ENCODE results near the gene FBXO2.
A peak's percentile ranks its signal among the peaks of the same experiment; 100 is the strongest.
"Not testable (repeated sequence)": the region's sequence is repeated elsewhere in the genome, so short reads cannot be mapped to it uniquely, and the experiment has no call there.

FBXO2 gene

GRCh38 chr1:11642418-11643017, 11.7 kb downstream of the FBXO2 start:
- in situ Hi-C loops (cut with HindIII; ENCODE audit: low pct_ligation_motif_present, low sequenced_read_pairs), result loop anchor here (25.0 kb wide), 1 partner anchor 405 kb away; no protein-coding TSS in a partner anchor
- H3K27ac ChIP-seq; H3K36me3 ChIP-seq (replicated peaks): not testable (repeated sequence)

GRCh38 chr1:11641776-11642305, 12.4 kb downstream of the FBXO2 start:
- H3K4me3 ChIP-seq (ENCODE audit: low read depth, low read length), result no peak overlapping the region
- no peaks in the 10 kb centered on the region for H3K36me3 ChIP-seq (replicated peaks)
- no peak for DNase-seq
- H3K27me3 ChIP-seq (replicated peaks), result no peaks in the 10 kb centered on the region
- in situ Hi-C loops (cut with HindIII; ENCODE audit: low pct_ligation_motif_present, low sequenced_read_pairs), result loop anchor here (25.0 kb wide), 1 partner anchor 405 kb away; no protein-coding TSS in a partner anchor
- TF ChIP-seq CTCF (IDR thresholded peaks at IDR 0.05; ENCODE audit: low read depth, low read length, missing control alignments), result no peak
- H3K27ac ChIP-seq, result no peak overlapping the region

More at GRCh38 chr1:11642418-11643017, 11.7 kb downstream of the FBXO2 start:
- H3K4me3 ChIP-seq (ENCODE audit: low read depth, low read length); H3K27me3 ChIP-seq (replicated peaks): not testable (repeated sequence)
- DNase-seq, result peak; percentile 76
- peak; percentile 97 for TF ChIP-seq CTCF (IDR thresholded peaks at IDR 0.05; ENCODE audit: low read depth, low read length, missing control alignments)

GRCh38 chr1:11640944-11641343, 13.3 kb downstream of the FBXO2 start:
- Histone ChIP-seq H3K27me3 (replicated peaks) (no peaks in the 10 kb centered on the region), H3K4me3 (ENCODE audit: low read depth, low read length) (no peak overlapping the region), H3K36me3 (replicated peaks) (no peaks in the 10 kb centered on the region), H3K27ac (no peak overlapping the region)
- DNase-seq, result no peak
- in situ Hi-C loops (cut with HindIII; ENCODE audit: low pct_ligation_motif_present, low sequenced_read_pairs), result loop anchor here (25.0 kb wide), 1 partner anchor 404 kb away; no protein-coding TSS in a partner anchor
- TF ChIP-seq CTCF (IDR thresholded peaks at IDR 0.05; ENCODE audit: low read depth, low read length, missing control alignments), result no peak

- DNase-seq, result no peak
- Histone ChIP-seq H3K4me3 (ENCODE audit: low read depth, low read length) (no peak overlapping the region), H3K36me3 (replicated peaks) (no peaks in the 10 kb centered on the region), H3K27me3 (replicated peaks) (no peaks in the 10 kb centered on the region), H3K27ac (no peak overlapping the region)
- TF ChIP-seq CTCF (IDR thresholded peaks at IDR 0.05; ENCODE audit: low read depth, low read length, missing control alignments), result no peak
- in situ Hi-C loops (cut with HindIII; ENCODE audit: low pct_ligation_motif_present, low sequenced_read_pairs), result loop anchor here (25.0 kb wide), 1 partner anchor 403 kb away; no protein-coding TSS in a partner anchor
Measured at GRCh38 chr1:11640101-11640500, 14.1 kb downstream of the FBXO2 start.

GRCh38 chr1:11639372-11639771, 14.9 kb downstream of the FBXO2 start:
- no peak overlapping the region for H3K27ac ChIP-seq
- in situ Hi-C loops (cut with HindIII; ENCODE audit: low pct_ligation_motif_present, low sequenced_read_pairs), result loop anchor here (25.0 kb wide), 1 partner anchor 402 kb away; no protein-coding TSS in a partner anchor
- H3K4me3 ChIP-seq (ENCODE audit: low read depth, low read length), result no peak overlapping the region
- H3K27me3 ChIP-seq (replicated peaks), result no peaks in the 10 kb centered on the region
- no peaks in the 10 kb centered on the region for H3K36me3 ChIP-seq (replicated peaks)
- DNase-seq, result no peak
- no peak for TF ChIP-seq CTCF (IDR thresholded peaks at IDR 0.05; ENCODE audit: low read depth, low read length, missing control alignments)
